ENCODE measurements around the gene SUSD1. TPM values are rescaled to one million over a fixed set of nuclear protein-coding genes. Genes with fewer than 3 reads are reported as not detected.

Gene SUSD1
- polyA plus RNA-seq, 1 donor from 2014 or later = 2.0 TPM

- Histone ChIP-seq H3K79me2 (replicated peaks; ENCODE audit: insufficient read depth, low read length) (no peaks in the 10 kb centered on the region), H3K9me2 (ENCODE audit: insufficient read depth, low read length) (no peaks in the 10 kb centered on the region), H2AFZ (ENCODE audit: low read depth, low read length) (no peak overlapping the region), H3K9ac (ENCODE audit: low read length) (no peak overlapping the region), H3F3A (ENCODE audit: insufficient read depth, low read length, poor library complexity, severe bottlenecking) (peaks cover 4% of the 10 kb centered on the region), H4K20me1 (ENCODE audit: insufficient read depth) (no peaks in the 10 kb centered on the region), H3K4me2 (ENCODE audit: low read length) (no peak overlapping the region), H3K9me3 (ENCODE audit: low read length) (no peaks in the 10 kb centered on the region), H3K4me3 (ENCODE audit: low read length) (no peak overlapping the region), H3K27ac (ENCODE audit: low read length) (no peak overlapping the region), H3K36me3 (ENCODE audit: insufficient read depth, low read length) (no peaks in the 10 kb centered on the region), H3K27me3 (ENCODE audit: insufficient read depth, low read depth, low read length) (no peaks in the 10 kb centered on the region)
- no peak for TF ChIP-seq RAD21 (conservative IDR thresholded peaks at IDR 0.05)
- TF ChIP-seq SMC3 (conservative IDR thresholded peaks at IDR 0.05; ENCODE audit: poor library complexity) = no peak
- TF ChIP-seq CTCF (IDR thresholded peaks at IDR 0.05; ENCODE audit: poor library complexity, severe bottlenecking) = no peak
Observed at GRCh38 chr9:112121633-112122032, 53.5 kb downstream of the SUSD1 start.

GRCh38 chr9:112120439-112120925 lies 54.6 kb downstream of the SUSD1 start:
- Histone ChIP-seq H3K27me3 (ENCODE audit: insufficient read depth, low read depth, low read length) (no peaks in the 10 kb centered on the region), H4K20me1 (ENCODE audit: insufficient read depth) (no peaks in the 10 kb centered on the region), H3K4me3 (ENCODE audit: low read length) (peak overlapping the region; percentile 31), H3K79me2 (replicated peaks; ENCODE audit: insufficient read depth, low read length) (no peaks in the 10 kb centered on the region), H3K9me3 (ENCODE audit: low read length) (no peaks in the 10 kb centered on the region), H3K36me3 (ENCODE audit: insufficient read depth, low read length) (no peaks in the 10 kb centered on the region), H3K9ac (ENCODE audit: low read length) (peak overlapping the region; percentile 14), H3K27ac (ENCODE audit: low read length) (peak overlapping the region; percentile 55), H3F3A (ENCODE audit: insufficient read depth, low read length, poor library complexity, severe bottlenecking) (peaks cover 4% of the 10 kb centered on the region), H3K4me2 (ENCODE audit: low read length) (no peak overlapping the region), H2AFZ (ENCODE audit: low read depth, low read length) (no peak overlapping the region), H3K9me2 (ENCODE audit: insufficient read depth, low read length) (no peaks in the 10 kb centered on the region)
- no peak for TF ChIP-seq CTCF (IDR thresholded peaks at IDR 0.05; ENCODE audit: poor library complexity, severe bottlenecking)
- peak; percentile 17 for TF ChIP-seq POLR2AphosphoS5 (IDR thresholded peaks at IDR 0.05)

- Histone ChIP-seq H3K9ac (ENCODE audit: low read length) (no peak overlapping the region), H3K4me3 (ENCODE audit: low read length) (no peak overlapping the region), H3K9me3 (ENCODE audit: low read length) (no peaks in the 10 kb centered on the region), H3K79me2 (replicated peaks; ENCODE audit: insufficient read depth, low read length) (no peaks in the 10 kb centered on the region), H3K36me3 (ENCODE audit: insufficient read depth, low read length) (no peaks in the 10 kb centered on the region), H3K27me3 (ENCODE audit: insufficient read depth, low read depth, low read length) (no peaks in the 10 kb centered on the region), H3K27ac (ENCODE audit: low read length) (peak overlapping the region; percentile 55), H3K9me2 (ENCODE audit: insufficient read depth, low read length) (no peaks in the 10 kb centered on the region), H3F3A (ENCODE audit: insufficient read depth, low read length, poor library complexity, severe bottlenecking) (peaks cover 4% of the 10 kb centered on the region), H4K20me1 (ENCODE audit: insufficient read depth) (no peaks in the 10 kb centered on the region), H3K4me2 (ENCODE audit: low read length) (no peak overlapping the region), H2AFZ (ENCODE audit: low read depth, low read length) (no peak overlapping the region)
- TF ChIP-seq REST (IDR thresholded peaks at IDR 0.05; ENCODE audit: borderline replicate concordance) = no peak
- no peak for TF ChIP-seq MXI1 (conservative IDR thresholded peaks at IDR 0.05; ENCODE audit: poor library complexity, severe bottlenecking)
- no peak for TF ChIP-seq SMC3 (conservative IDR thresholded peaks at IDR 0.05; ENCODE audit: poor library complexity)
- TF ChIP-seq CTCF (IDR thresholded peaks at IDR 0.05; ENCODE audit: poor library complexity, severe bottlenecking) = no peak
- TF ChIP-seq EP300 (conservative IDR thresholded peaks at IDR 0.05; ENCODE audit: poor library complexity, severe bottlenecking) = no peak
- TF ChIP-seq RAD21 (conservative IDR thresholded peaks at IDR 0.05) = no peak
- TF ChIP-seq TAF1 (IDR thresholded peaks at IDR 0.05; ENCODE audit: low read depth) = no peak
- no peak for TF ChIP-seq POLR2AphosphoS5 (IDR thresholded peaks at IDR 0.05)
- no peak for TF ChIP-seq EZH2 (IDR thresholded peaks at IDR 0.05; ENCODE audit: borderline replicate concordance, insufficient read depth, low read length, poor library complexity, severe bottlenecking)
Observed at GRCh38 chr9:112120030-112120341, 55.1 kb downstream of the SUSD1 start.

Data from neural cell (in vitro differentiated cells).